ENCODE measurements around the gene EFNA1. TPM values are rescaled to one million over a fixed set of nuclear protein-coding genes. Genes with fewer than 3 reads are reported as not detected.

The EFNA1 gene
- total and polyA plus RNA-seq, 2 experiments from 2014 or later = 3.2 to 5.1 TPM

Small RNAs within 50 kb of the gene (small RNA-seq; reads per million reads assigned to genes)
- gene HMGN2P18 (ENCODE audit: low replicate concordance) = not detected
- not detected for gene RF00019 (ENCODE audit: low replicate concordance)

Other genes starting within 250 kb of the EFNA1 start
- gene PMVK, start 191.2 kb upstream of the EFNA1 start, total RNA-seq (2014; rRNA removed; shearing (Covaris generic)) = 8.1 and 11.2 TPM in 2 replicates
- 22.2 and 25.0 TPM in 2 replicates for gene PMVK, start 191.2 kb upstream of the EFNA1 start, polyA plus RNA-seq (2016; fragmentation: Nextera tagmentation; extraction: Ambion mirVana)
- gene PBXIP1, start 171.8 kb upstream of the EFNA1 start, total RNA-seq (2014; rRNA removed; shearing (Covaris generic)) = 29.6 and 31.8 TPM in 2 replicates
- 6.5 and 7.0 TPM in 2 replicates for gene PBXIP1, start 171.8 kb upstream of the EFNA1 start, polyA plus RNA-seq (2016; fragmentation: Nextera tagmentation; extraction: Ambion mirVana)
- gene PYGO2, start 166.1 kb upstream of the EFNA1 start, total RNA-seq (2014; rRNA removed; shearing (Covaris generic)) = 28.7 and 29.0 TPM in 2 replicates
- 11.0 and 13.2 TPM in 2 replicates for gene PYGO2, start 166.1 kb upstream of the EFNA1 start, polyA plus RNA-seq (2016; fragmentation: Nextera tagmentation; extraction: Ambion mirVana)
- 196 and 211 TPM in 2 replicates for gene SHC1, start 157.1 kb upstream of the EFNA1 start, total RNA-seq (2014; rRNA removed; shearing (Covaris generic))
- gene SHC1, start 157.1 kb upstream of the EFNA1 start, polyA plus RNA-seq (2016; fragmentation: Nextera tagmentation; extraction: Ambion mirVana) = 108 and 117 TPM in 2 replicates
- 296 and 392 TPM in 2 replicates for gene CKS1B, start 153.2 kb upstream of the EFNA1 start, total RNA-seq (2014; rRNA removed; shearing (Covaris generic))
- 562 and 617 TPM in 2 replicates for gene CKS1B, start 153.2 kb upstream of the EFNA1 start, polyA plus RNA-seq (2016; fragmentation: Nextera tagmentation; extraction: Ambion mirVana)
- gene FLAD1, start 144.5 kb upstream of the EFNA1 start, total RNA-seq (2014; rRNA removed; shearing (Covaris generic)) = 71.4 and 75.0 TPM in 2 replicates
- 72.8 and 74.5 TPM in 2 replicates for gene FLAD1, start 144.5 kb upstream of the EFNA1 start, polyA plus RNA-seq (2016; fragmentation: Nextera tagmentation; extraction: Ambion mirVana)
- 1.5 and 1.6 TPM in 2 replicates for gene LENEP, start 134.3 kb upstream of the EFNA1 start, total RNA-seq (2014; rRNA removed; shearing (Covaris generic))
- not detected in 2 replicates for gene LENEP, start 134.3 kb upstream of the EFNA1 start, polyA plus RNA-seq (2016; fragmentation: Nextera tagmentation; extraction: Ambion mirVana)
- gene ZBTB7B, start 125.1 kb upstream of the EFNA1 start, total RNA-seq (2014; rRNA removed; shearing (Covaris generic)) = 19.3 and 32.6 TPM in 2 replicates
- gene ZBTB7B, start 125.1 kb upstream of the EFNA1 start, polyA plus RNA-seq (2016; fragmentation: Nextera tagmentation; extraction: Ambion mirVana) = 3.6 TPM in 2 replicates
- not detected in 2 replicates for gene DCST2, start 94.1 kb upstream of the EFNA1 start, total RNA-seq (2014; rRNA removed; shearing (Covaris generic))
- 0.28 and 0.78 TPM in 2 replicates for gene DCST2, start 94.1 kb upstream of the EFNA1 start, polyA plus RNA-seq (2016; fragmentation: Nextera tagmentation; extraction: Ambion mirVana)
- not detected in 2 replicates for gene DCST1, start 94.1 kb upstream of the EFNA1 start, total RNA-seq (2014; rRNA removed; shearing (Covaris generic))
- not detected in 2 replicates for gene DCST1, start 94.1 kb upstream of the EFNA1 start, polyA plus RNA-seq (2016; fragmentation: Nextera tagmentation; extraction: Ambion mirVana)
- gene ADAM15, start 76.6 kb upstream of the EFNA1 start, total RNA-seq (2014; rRNA removed; shearing (Covaris generic)) = 25.9 and 31.1 TPM in 2 replicates
- 24.2 and 25.9 TPM in 2 replicates for gene ADAM15, start 76.6 kb upstream of the EFNA1 start, polyA plus RNA-seq (2016; fragmentation: Nextera tagmentation; extraction: Ambion mirVana)
- gene EFNA4, start 64.1 kb upstream of the EFNA1 start, total RNA-seq (2014; rRNA removed; shearing (Covaris generic)) = 22.9 and 25.0 TPM in 2 replicates
- gene EFNA4, start 64.1 kb upstream of the EFNA1 start, polyA plus RNA-seq (2016; fragmentation: Nextera tagmentation; extraction: Ambion mirVana) = 11.1 and 16.4 TPM in 2 replicates
- 13.6 and 14.5 TPM in 2 replicates for gene EFNA3, start 49.0 kb upstream of the EFNA1 start, total RNA-seq (2014; rRNA removed; shearing (Covaris generic))
- gene EFNA3, start 49.0 kb upstream of the EFNA1 start, polyA plus RNA-seq (2016; fragmentation: Nextera tagmentation; extraction: Ambion mirVana) = 10.3 and 13.5 TPM in 2 replicates
- gene SLC50A1, start 8.0 kb downstream of the EFNA1 start, total RNA-seq (2014; rRNA removed; shearing (Covaris generic)) = 30.0 and 50.5 TPM in 2 replicates
- gene SLC50A1, start 8.0 kb downstream of the EFNA1 start, polyA plus RNA-seq (2016; fragmentation: Nextera tagmentation; extraction: Ambion mirVana) = 63.9 and 65.4 TPM in 2 replicates
- gene DPM3, start 12.7 kb downstream of the EFNA1 start, total RNA-seq (2014; rRNA removed; shearing (Covaris generic)) = 13.6 and 19.2 TPM in 2 replicates
- gene DPM3, start 12.7 kb downstream of the EFNA1 start, polyA plus RNA-seq (2016; fragmentation: Nextera tagmentation; extraction: Ambion mirVana) = 71.4 and 76.5 TPM in 2 replicates
- 101 and 106 TPM in 2 replicates for gene KRTCAP2, start 45.4 kb downstream of the EFNA1 start, total RNA-seq (2014; rRNA removed; shearing (Covaris generic))
- gene KRTCAP2, start 45.4 kb downstream of the EFNA1 start, polyA plus RNA-seq (2016; fragmentation: Nextera tagmentation; extraction: Ambion mirVana) = 579 and 628 TPM in 2 replicates
- 15.4 and 18.8 TPM in 2 replicates for gene TRIM46, start 46.0 kb downstream of the EFNA1 start, total RNA-seq (2014; rRNA removed; shearing (Covaris generic))
- gene TRIM46, start 46.0 kb downstream of the EFNA1 start, polyA plus RNA-seq (2016; fragmentation: Nextera tagmentation; extraction: Ambion mirVana) = 7.4 and 8.1 TPM in 2 replicates
- gene THBS3, start 80.0 kb downstream of the EFNA1 start, total RNA-seq (2014; rRNA removed; shearing (Covaris generic)) = 1.2 and 6.3 TPM in 2 replicates
- 4.3 and 5.0 TPM in 2 replicates for gene THBS3, start 80.0 kb downstream of the EFNA1 start, polyA plus RNA-seq (2016; fragmentation: Nextera tagmentation; extraction: Ambion mirVana)
- gene MTX1, start 80.8 kb downstream of the EFNA1 start, total RNA-seq (2014; rRNA removed; shearing (Covaris generic)) = 66.7 and 77.7 TPM in 2 replicates
- 106 and 109 TPM in 2 replicates for gene MTX1, start 80.8 kb downstream of the EFNA1 start, polyA plus RNA-seq (2016; fragmentation: Nextera tagmentation; extraction: Ambion mirVana)
- gene ENTREP3, start 127.6 kb downstream of the EFNA1 start, total RNA-seq (2014; rRNA removed; shearing (Covaris generic)) = 34.7 and 46.3 TPM in 2 replicates
- gene ENTREP3, start 127.6 kb downstream of the EFNA1 start, polyA plus RNA-seq (2016; fragmentation: Nextera tagmentation; extraction: Ambion mirVana) = 18.6 and 19.5 TPM in 2 replicates
- 47.2 and 52.5 TPM in 2 replicates for gene SCAMP3, start 134.5 kb downstream of the EFNA1 start, total RNA-seq (2014; rRNA removed; shearing (Covaris generic))
- gene SCAMP3, start 134.5 kb downstream of the EFNA1 start, polyA plus RNA-seq (2016; fragmentation: Nextera tagmentation; extraction: Ambion mirVana) = 38.3 and 50.5 TPM in 2 replicates
- 40.4 and 54.6 TPM in 2 replicates for gene CLK2, start 145.6 kb downstream of the EFNA1 start, total RNA-seq (2014; rRNA removed; shearing (Covaris generic))
- 23.9 and 27.2 TPM in 2 replicates for gene CLK2, start 145.6 kb downstream of the EFNA1 start, polyA plus RNA-seq (2016; fragmentation: Nextera tagmentation; extraction: Ambion mirVana)
- 3.5 and 4.9 TPM in 2 replicates for gene HCN3, start 149.6 kb downstream of the EFNA1 start, total RNA-seq (2014; rRNA removed; shearing (Covaris generic))
- 3.4 and 4.6 TPM in 2 replicates for gene HCN3, start 149.6 kb downstream of the EFNA1 start, polyA plus RNA-seq (2016; fragmentation: Nextera tagmentation; extraction: Ambion mirVana)
- gene PKLR, start 173.6 kb downstream of the EFNA1 start, total RNA-seq (2014; rRNA removed; shearing (Covaris generic)) = 3.3 and 3.7 TPM in 2 replicates
- gene PKLR, start 173.6 kb downstream of the EFNA1 start, polyA plus RNA-seq (2016; fragmentation: Nextera tagmentation; extraction: Ambion mirVana) = 1.5 and 2.0 TPM in 2 replicates
- gene FDPS, start 181.0 kb downstream of the EFNA1 start, total RNA-seq (2014; rRNA removed; shearing (Covaris generic)) = 274 and 287 TPM in 2 replicates
- gene FDPS, start 181.0 kb downstream of the EFNA1 start, polyA plus RNA-seq (2016; fragmentation: Nextera tagmentation; extraction: Ambion mirVana) = 366 and 373 TPM in 2 replicates
- gene RUSC1, start 193.0 kb downstream of the EFNA1 start, total RNA-seq (2014; rRNA removed; shearing (Covaris generic)) = 57.6 and 87.7 TPM in 2 replicates
- 48.2 and 53.4 TPM in 2 replicates for gene RUSC1, start 193.0 kb downstream of the EFNA1 start, polyA plus RNA-seq (2016; fragmentation: Nextera tagmentation; extraction: Ambion mirVana)

Measured in GM23338 (cell line).